ENCODE measurements around the gene SLCO4A1.
"Not testable (repeated sequence)": the region's sequence is repeated elsewhere in the genome, so short reads cannot be mapped to it uniquely, and the experiment has no call there.

Gene SLCO4A1

GRCh38 chr20:62622877-62623487, 19.3 kb upstream of the SLCO4A1 start:
- DNase-seq: no peak

DNA sequence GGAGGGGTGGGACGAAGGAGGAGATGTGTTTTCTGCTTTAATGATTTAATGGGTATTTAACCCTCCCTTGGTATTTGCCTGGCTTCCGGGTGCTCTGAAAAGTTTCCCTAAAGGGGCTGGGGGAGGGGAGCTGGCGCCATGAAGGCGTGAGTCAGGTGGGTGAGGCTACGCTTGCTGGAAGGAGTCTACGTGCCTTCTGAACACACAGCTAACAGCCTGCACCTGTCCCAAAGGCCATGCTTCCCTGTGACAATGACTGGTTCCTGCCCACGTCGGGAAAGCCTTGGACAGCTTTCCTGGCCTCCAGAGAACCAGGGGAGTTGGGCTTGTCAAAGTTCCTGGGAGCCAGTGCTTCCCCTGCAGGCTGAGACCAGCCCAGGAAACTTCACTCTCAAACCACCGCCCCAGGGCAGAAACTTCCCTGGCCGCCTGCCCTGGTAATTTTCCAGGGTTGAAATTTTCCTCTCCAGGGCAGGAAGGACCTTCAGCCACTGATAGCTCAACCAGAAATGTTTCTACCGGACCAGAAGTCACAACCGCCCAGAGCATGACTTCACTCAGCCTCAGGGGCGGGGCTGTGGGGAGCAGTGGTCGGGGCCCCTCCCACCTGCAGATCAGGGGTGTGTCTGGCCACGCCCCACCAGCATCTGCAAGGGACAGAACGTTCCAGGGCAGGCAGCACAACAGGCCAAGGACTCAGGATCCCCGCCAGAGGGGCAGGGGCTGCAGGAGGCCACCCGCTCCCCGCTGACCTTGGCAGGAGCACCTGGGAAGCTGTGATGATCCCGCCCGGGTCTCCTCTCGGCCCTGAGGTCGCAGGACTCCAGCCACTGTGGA, 18.6 kb upstream of the SLCO4A1 start:
- peak in 1 of 2 experiments; percentile 30 for DNase-seq

DNA sequence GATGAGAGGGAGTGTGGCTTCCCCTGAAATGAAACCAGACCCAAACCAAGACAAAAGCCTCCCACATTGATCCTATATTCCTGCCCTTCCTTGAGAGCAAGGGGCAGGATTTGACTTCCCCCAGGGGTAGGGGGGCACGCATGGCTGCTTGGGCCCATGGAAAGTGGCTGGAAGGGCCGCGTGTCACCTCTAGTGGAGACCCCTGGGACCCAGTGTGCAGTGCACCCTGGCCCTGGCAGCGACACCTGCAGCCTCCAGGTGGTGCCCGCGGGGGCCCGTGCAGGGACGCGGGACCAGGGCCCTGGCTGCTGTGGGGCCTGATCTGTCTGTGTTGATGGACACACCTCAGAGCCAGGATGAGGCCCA, 18.0 kb upstream of the SLCO4A1 start:
- no peak for DNase-seq

- DNase-seq: no peak
Observed at GRCh38 chr20:62624719-62625453, 17.4 kb upstream of the SLCO4A1 start.

- no peak for DNase-seq
Observed at GRCh38 chr20:62625516-62625915, 16.8 kb upstream of the SLCO4A1 start.

DNA sequence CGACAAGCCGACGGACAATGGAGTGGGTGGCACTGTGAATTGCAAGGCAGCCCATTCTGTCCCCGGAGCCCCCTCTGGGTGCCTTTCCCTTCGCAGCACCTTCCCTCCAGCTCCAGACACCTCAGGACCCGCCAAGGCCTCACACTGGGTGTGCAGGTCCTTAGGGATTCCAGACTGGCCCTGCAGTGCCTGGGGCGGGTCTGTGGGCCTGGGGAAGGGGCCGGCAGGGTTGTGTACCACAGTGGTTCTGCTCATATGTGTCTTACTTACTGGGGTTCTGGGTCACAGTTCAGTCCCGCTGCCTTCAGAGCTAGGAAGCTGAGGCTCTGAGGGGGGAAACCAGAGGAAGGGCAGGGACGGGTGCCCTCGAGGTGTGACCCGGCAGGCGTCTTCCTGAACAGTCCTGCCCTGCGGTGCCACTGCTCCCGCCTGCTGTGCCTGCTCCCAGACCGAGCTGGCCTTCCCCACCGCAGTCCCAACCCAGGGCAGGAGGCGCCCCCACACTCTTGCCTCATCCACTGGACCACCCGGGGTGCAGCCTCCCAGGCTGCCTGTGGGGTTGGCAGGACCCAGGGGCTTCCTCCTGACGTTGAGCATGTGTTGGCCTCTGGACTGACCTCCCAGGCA, 16.3 kb upstream of the SLCO4A1 start:
- DNase-seq: no peak

DNA sequence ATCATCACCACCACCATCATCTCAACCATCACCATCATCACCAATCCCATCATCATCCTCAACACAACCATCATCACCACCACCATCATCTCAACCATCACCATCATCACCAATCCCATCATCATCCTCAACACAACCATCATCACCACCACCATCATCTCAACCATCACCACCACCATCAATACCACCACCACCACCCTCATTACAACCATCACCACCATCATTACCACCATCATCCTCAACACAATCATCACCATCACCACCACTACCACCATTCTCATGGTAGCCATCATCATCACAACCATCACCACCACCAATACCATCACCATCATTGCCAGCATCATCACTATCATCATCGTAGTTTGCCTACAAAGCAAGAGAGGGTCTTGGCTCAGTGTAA, 14.9 kb upstream of the SLCO4A1 start:
- DNase-seq: not testable (repeated sequence)

- DNase-seq: no peak
Observed at GRCh38 chr20:62627901-62628612, 14.2 kb upstream of the SLCO4A1 start.

- no peak for DNase-seq
Observed at GRCh38 chr20:62628691-62629090, 13.6 kb upstream of the SLCO4A1 start.

DNA sequence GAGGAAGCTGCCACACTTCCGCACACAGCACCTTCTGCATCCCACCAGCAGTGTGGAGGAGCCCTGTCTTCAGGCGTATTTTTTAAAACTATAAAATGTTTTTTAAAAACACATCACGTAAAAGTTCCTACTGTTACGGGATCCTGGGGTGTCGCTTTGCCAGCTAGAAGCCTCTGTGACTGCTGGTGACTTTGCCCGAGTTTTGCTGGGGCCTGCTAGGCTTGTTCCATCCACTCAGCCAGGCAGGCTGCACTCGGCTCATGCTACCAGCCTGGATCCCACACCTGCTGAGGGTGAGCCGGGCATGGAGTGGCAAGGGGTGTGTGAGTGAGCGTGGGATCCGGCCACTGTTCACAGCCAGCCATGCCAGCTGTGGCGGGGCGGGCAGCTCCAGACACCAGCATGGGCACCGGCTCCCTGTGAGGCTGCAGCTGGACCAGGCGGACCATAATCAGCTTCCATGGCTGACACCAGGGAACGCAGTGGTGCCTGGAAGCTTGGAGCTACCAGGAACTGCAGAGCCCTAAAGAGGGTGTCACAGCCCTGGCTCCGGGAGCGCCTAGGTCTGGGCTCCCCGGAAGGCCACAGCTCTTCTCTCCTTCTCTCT, 12.3 kb upstream of the SLCO4A1 start:
- DNase-seq: no peak

DNA sequence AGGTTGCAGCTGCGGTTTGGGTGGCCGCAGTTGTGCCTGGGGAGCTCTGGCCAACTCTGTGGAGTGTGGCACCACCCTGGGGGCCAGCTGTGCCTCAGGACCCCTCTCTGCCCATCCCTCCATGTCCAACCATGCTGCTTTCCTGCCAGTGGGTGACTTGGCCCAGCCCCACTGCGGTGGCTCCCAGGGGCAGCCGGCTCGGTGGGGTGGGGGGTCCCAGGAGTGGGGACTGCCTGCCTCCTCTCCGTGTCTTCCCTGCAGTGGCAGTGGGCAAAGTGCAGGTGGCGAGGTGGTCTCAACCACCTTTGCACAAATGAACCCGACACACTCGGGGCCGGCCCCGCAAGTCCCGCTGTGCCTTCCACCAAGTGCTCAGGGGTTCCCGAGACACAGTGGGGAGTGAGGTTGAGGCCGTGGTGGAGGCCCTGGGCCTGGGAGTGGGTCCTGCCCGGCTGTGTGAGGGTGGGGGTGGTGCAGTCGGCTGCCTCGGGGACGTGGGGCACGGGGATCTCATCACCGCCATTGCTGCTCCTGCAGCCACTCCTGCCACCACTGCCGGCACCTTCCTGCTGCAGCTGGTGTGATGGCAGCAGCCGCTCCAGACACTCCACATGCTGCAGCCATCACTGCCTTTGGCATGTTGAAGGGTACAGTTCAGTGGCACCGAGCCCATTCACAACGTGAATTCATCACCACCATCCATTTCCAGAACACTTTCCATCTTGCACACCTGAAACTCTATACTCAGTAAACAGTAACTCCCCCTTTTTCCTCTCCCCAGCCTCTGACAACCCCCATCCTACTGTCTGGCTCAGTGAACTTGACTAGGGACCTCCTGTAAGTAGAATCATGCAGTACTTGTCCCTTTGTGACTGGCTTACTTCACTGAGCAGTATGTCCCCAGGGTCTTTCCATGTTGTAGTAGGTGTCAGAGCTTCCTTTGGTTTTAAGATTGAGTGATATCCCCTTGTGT, 10.7 kb upstream of the SLCO4A1 start:
- DNase-seq: no peak

DNA sequence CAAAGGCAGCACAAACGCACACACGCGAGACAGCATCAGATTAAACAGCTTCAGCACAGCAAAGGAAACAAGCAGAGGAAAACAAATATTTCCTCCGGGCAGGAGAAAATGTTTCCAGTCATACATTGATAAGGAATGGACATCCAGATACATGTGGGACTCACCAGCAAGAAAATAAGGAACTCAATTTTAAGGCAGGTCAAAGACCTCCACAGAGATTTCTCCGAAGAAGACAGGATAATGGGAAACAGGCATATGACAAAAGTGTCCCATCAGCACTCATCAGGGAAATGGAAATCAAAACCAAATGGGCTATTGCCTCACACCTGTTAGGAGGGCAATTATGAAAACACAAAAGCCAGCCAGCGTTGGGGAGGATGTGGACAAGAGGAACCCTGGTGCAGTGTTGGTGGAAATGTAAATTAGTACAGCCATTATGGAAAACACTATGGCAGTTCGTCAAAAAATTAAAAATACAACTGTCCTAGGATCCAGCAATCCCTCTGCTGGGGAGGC, 9.7 kb upstream of the SLCO4A1 start:
- DNase-seq: no peak

DNA sequence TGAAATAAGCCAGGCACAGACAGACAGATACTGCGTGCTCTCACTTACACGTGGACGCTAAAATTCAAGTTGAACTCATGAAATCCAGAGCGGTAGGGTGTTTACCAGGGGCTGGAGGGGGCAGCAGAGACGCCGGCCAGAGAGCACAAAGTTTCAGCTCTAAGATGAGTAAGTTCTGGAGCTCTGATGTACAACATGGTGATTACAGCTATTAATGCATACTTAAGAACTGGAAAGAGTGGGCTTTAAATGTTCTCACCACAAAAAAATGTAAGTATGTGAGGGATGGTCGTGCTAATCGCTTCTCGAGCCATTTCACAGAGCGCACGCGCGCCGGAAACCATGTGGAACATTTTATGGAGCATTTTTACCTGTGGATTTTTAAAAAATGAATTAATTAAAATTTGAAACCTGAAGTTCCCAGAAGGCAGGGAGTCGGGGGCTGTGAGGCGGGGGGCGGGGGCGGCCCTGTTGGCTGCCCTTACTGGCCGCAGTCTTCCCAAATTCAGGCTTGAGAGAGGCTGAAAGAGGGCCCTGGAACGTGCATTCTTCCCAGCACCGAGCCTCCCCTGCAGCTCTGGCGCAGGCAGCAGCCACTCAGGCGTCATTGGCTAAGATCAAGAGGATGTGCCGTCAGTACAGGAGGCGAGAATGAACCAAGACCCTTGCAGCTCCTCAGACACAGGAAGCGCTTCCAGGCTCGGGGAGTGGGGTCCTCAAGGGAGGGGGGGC, 8.5 kb upstream of the SLCO4A1 start:
- no peak for DNase-seq

- DNase-seq: no peak
Observed at GRCh38 chr20:62634330-62634967, 7.9 kb upstream of the SLCO4A1 start.

- no peak for DNase-seq
Observed at GRCh38 chr20:62635232-62635631, 7.1 kb upstream of the SLCO4A1 start.

- no peak for DNase-seq
Observed at GRCh38 chr20:62635852-62636251, 6.5 kb upstream of the SLCO4A1 start.

- DNase-seq: no peak
Observed at GRCh38 chr20:62636446-62636845, 5.9 kb upstream of the SLCO4A1 start.

DNA sequence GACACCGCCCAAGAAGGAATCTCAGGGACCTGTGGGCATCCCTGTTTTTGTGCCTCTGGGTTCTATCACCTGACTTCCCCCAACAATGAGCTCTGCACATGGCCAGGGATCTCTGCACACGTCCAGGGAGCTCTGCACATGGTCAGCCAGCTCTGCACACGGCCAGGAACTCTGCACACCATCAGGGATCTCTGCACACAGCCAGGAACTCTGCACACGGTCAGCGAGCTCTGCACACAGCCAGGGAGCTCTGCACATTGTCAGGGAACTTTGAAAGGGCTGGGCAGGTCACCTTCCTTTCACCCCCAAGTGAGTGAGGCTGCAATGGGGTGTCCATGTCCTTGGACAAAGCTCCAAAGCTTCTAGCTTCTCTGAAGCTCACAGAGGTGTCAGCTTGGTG, 5.2 kb upstream of the SLCO4A1 start:
- no peak for DNase-seq

GRCh38 chr20:62637521-62638054, 4.7 kb upstream of the SLCO4A1 start:
- no peak for DNase-seq

All from NCI-H446 (cell line).